ENCODE results near the gene GHDC. TPM values are rescaled to one million over a fixed set of nuclear protein-coding genes. Genes with fewer than 3 reads are reported as not detected.
"Not testable (repeated sequence)": the region's sequence is repeated elsewhere in the genome, so short reads cannot be mapped to it uniquely, and the experiment has no call there.

GHDC gene
- total and polyA plus RNA-seq, 2 donors from 2014 or later: 37.0 to 41.2 TPM

DNA sequence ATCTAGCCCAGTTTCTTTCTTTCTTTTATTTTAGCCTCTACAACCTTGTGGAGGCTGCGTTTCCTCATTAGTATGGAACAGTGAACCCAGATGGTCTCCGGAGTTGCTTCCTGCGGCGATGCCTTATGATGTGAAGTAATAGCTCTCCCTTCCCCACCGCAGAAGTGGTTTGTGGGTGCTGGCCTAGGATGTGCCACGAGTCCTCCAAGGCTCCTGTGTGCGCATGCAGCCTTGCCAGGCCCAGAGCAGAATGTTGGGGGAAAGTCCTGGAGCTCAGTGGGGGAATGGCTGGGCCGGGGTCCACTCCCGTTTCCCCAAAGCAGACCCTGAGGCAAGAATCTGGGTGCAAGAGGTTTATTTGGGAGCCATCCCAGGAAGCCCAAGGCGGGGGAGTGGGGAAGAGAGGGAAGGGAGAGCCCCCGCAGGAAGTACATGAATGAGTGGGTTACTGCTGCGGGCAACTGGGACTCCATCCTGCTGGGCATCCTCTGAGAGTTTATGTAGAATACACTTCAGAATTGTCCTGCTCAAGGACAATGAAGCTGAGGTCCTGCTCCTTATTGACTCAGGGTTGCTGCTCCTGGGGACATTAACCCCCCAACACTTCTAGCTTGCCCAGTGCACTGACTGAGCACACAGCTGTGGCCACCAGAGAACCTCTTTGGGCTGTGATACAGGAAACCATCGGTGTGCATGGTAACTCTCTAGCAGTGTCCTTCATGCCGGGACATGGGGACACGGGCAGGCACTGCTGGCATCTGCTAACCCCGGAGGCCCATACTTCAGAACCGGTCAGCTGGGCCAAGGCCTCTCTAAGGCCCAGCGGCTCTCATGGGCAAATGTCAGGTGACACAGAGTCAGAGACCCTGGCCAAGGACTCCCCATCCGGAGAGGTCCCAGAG, 5.3 kb downstream of the GHDC start:
- FAIRE-seq (no peak), DNase-seq (no peak)
- no peak overlapping the region for H3K4me3 ChIP-seq (ENCODE audit: low read length in 3 of 3)
- H3K27ac ChIP-seq (ENCODE audit: low read depth in 2 of 2, low read length in 2 of 2): no peak overlapping the region
- TF ChIP-seq, protein P1, sequence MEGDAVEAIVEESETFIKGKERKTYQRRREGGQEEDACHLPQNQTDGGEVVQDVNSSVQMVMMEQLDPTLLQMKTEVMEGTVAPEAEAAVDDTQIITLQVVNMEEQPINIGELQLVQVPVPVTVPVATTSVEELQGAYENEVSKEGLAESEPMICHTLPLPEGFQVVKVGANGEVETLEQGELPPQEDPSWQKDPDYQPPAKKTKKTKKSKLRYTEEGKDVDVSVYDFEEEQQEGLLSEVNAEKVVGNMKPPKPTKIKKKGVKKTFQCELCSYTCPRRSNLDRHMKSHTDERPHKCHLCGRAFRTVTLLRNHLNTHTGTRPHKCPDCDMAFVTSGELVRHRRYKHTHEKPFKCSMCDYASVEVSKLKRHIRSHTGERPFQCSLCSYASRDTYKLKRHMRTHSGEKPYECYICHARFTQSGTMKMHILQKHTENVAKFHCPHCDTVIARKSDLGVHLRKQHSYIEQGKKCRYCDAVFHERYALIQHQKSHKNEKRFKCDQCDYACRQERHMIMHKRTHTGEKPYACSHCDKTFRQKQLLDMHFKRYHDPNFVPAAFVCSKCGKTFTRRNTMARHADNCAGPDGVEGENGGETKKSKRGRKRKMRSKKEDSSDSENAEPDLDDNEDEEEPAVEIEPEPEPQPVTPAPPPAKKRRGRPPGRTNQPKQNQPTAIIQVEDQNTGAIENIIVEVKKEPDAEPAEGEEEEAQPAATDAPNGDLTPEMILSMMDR (IDR thresholded peaks at IDR 0.05; ENCODE audit: borderline replicate concordance, extremely low read depth, insufficient read depth): no peak
- no peak overlapping the region for H3K9ac ChIP-seq (ENCODE audit: low read length in 3 of 3)
- intact Hi-C loops (cut with DNase I): no loop called here
- no peaks in the 10 kb centered on the region for H3K9me3 ChIP-seq (ENCODE audit: control insufficient read depth in 2 of 3, insufficient read depth in 1 of 3, low read length in 3 of 3)
- H3K27me3 ChIP-seq (ENCODE audit: control insufficient read depth, insufficient read depth, low read length): no peaks in the 10 kb centered on the region
- peaks cover 0 to 17% (median 10%) of the 10 kb centered on the region in 3 donors for H3K4me1 ChIP-seq (ENCODE audit: control insufficient read depth in 2 of 3, insufficient read depth in 2 of 3, low read depth in 1 of 3, low read length in 3 of 3)
- H3K36me3 ChIP-seq (ENCODE audit: control insufficient read depth in 2 of 3, insufficient read depth in 3 of 3, low read length in 3 of 3): no peaks in the 10 kb centered on the region

DNA sequence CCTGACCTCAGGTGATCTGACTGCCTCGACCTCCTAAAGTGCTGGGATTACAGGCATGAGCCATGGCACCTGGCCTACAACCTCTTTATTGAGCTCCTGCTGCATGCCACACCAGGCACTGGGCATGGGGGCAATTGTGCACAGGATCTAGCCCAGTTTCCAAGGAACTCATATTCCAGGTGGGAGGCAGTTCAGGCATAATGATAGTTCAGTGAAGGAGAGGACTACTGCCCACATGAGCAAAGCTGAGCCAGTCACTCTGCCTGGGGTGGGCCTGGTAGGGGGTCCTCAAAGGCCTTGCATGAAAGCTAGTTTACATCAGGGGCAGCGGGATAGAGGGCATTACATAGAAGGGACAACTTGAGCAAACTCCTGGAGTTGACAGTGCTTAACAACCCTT, 6.5 kb downstream of the GHDC start:
- H3K9me3 ChIP-seq (ENCODE audit: control insufficient read depth in 2 of 3, insufficient read depth in 1 of 3, low read length in 3 of 3): no peaks in the 10 kb centered on the region
- DNase-seq (no peak), FAIRE-seq (no peak)
- no peak overlapping the region for H3K27ac ChIP-seq (ENCODE audit: low read depth in 2 of 2, low read length in 2 of 2)
- intact Hi-C loops (cut with DNase I): no loop called here
- H3K27me3 ChIP-seq (ENCODE audit: control insufficient read depth, insufficient read depth, low read length): peaks cover 4% of the 10 kb centered on the region
- no peaks in the 10 kb centered on the region for H3K36me3 ChIP-seq (ENCODE audit: control insufficient read depth in 2 of 3, insufficient read depth in 3 of 3, low read length in 3 of 3)
- H3K4me3 ChIP-seq (ENCODE audit: low read length in 3 of 3): no peak overlapping the region
- TF ChIP-seq, protein P1 (IDR thresholded peaks at IDR 0.05; ENCODE audit: borderline replicate concordance, extremely low read depth, insufficient read depth): no peak
- peaks cover 0 to 11% (median 0%) of the 10 kb centered on the region in 3 donors for H3K4me1 ChIP-seq (ENCODE audit: control insufficient read depth in 2 of 3, insufficient read depth in 2 of 3, low read depth in 1 of 3, low read length in 3 of 3)
- no peak overlapping the region for H3K9ac ChIP-seq (ENCODE audit: low read length in 3 of 3)

GRCh38 chr17:42186191-42186590, 8.1 kb downstream of the GHDC start:
- peaks cover 0 to 12% (median 0%) of the 10 kb centered on the region in 3 donors for H3K4me1 ChIP-seq (ENCODE audit: control insufficient read depth in 2 of 3, insufficient read depth in 2 of 3, low read depth in 1 of 3, low read length in 3 of 3)
- FAIRE-seq; H3K36me3 ChIP-seq (ENCODE audit: control insufficient read depth in 2 of 3, insufficient read depth in 3 of 3, low read length in 3 of 3); DNase-seq; H3K9me3 ChIP-seq (ENCODE audit: control insufficient read depth in 2 of 3, insufficient read depth in 1 of 3, low read length in 3 of 3); intact Hi-C loops (cut with DNase I); H3K4me3 ChIP-seq (ENCODE audit: low read length in 3 of 3); H3K27ac ChIP-seq (ENCODE audit: low read depth in 2 of 2, low read length in 2 of 2); H3K9ac ChIP-seq (ENCODE audit: low read length in 3 of 3): not testable (repeated sequence)
- H3K27me3 ChIP-seq (ENCODE audit: control insufficient read depth, insufficient read depth, low read length): peaks cover 19% of the 10 kb centered on the region

- intact Hi-C loops (cut with DNase I): no loop called here
- Histone ChIP-seq H3K27me3 (ENCODE audit: control insufficient read depth, insufficient read depth, low read length) (peaks cover 19% of the 10 kb centered on the region), H3K27ac (ENCODE audit: low read depth in 2 of 2, low read length in 2 of 2) (no peak overlapping the region), H3K9ac (ENCODE audit: low read length in 3 of 3) (no peak overlapping the region), H3K36me3 (ENCODE audit: control insufficient read depth in 2 of 3, insufficient read depth in 3 of 3, low read length in 3 of 3) (no peaks in the 10 kb centered on the region), H3K4me1 (ENCODE audit: control insufficient read depth in 2 of 3, insufficient read depth in 2 of 3, low read depth in 1 of 3, low read length in 3 of 3) (peaks cover 0 to 17% (median 0%) of the 10 kb centered on the region in 3 donors), H3K9me3 (ENCODE audit: control insufficient read depth in 2 of 3, insufficient read depth in 1 of 3, low read length in 3 of 3) (no peaks in the 10 kb centered on the region), H3K4me3 (ENCODE audit: low read length in 3 of 3) (no peak overlapping the region)
- FAIRE-seq (no peak), DNase-seq (no peak)
- TF ChIP-seq, protein P1 (IDR thresholded peaks at IDR 0.05; ENCODE audit: borderline replicate concordance, extremely low read depth, insufficient read depth): no peak
These were observed 8.7 kb downstream of the GHDC start for GRCh38 chr17:42185621-42185930.

Data from kidney (tissue), 14 donors.